Panc1 (cell line): Measurements from ENCODE around the gene CRELD1.

Experiments used
- CTCF ChIP-seq: fragments of 450-650 bp; IDR thresholded peaks from 2 replicates; pipeline ENCODE4 v1.5.1; 2017; ENCODE audit warnings: mild to moderate bottlenecking
- POLR2AphosphoS5 ChIP-seq: IDR thresholded peaks from 2 replicates; pipeline ENCODE4 v1.6.1; 2012; ENCODE audit warnings: mild to moderate bottlenecking, low read depth, low read length, moderate library complexity
- SIN3A ChIP-seq: IDR thresholded peaks from 2 replicates; pipeline ENCODE4 v1.6.1; 2012; ENCODE audit warnings: low read depth, mild to moderate bottlenecking, low read length, moderate library complexity, borderline replicate concordance; ENCODE audit not compliant: insufficient read depth

- TF ChIP-seq CTCF (no peak), SIN3A (no peak), POLR2AphosphoS5 (no peak)
Observed at GRCh38 chr3:9891072-9891622, 42.5 kb upstream of the CRELD1 start.
